Measurements from ENCODE around the gene NDUFAB1. TPM values are rescaled to one million over a fixed set of nuclear protein-coding genes. Genes with fewer than 3 reads are reported as not detected.

Gene NDUFAB1
- total RNA-seq, 1 donor from 2014 or later, result 71.4 TPM

GRCh38 chr16:23609929-23610328 lies 13.8 kb upstream of the NDUFAB1 start:
- intact Hi-C loops (cut with DNase I), result no loop called here
- Histone ChIP-seq H3K36me3 (peaks cover 0 to 45% of the 10 kb centered on the region in 2 donors), H3K4me3 (no peak overlapping the region)

GRCh38 chr16:23608194-23608593 lies 12.1 kb upstream of the NDUFAB1 start:
- intact Hi-C loops (cut with DNase I), result no loop called here
- TF ChIP-seq CTCF (IDR thresholded peaks at IDR 0.05), result no peak
- no peaks in the 10 kb centered on the region for H3K9me3 ChIP-seq
- H3K36me3 ChIP-seq, result peaks cover 3 to 49% of the 10 kb centered on the region in 2 donors
- H3K4me1 ChIP-seq, result no peaks in the 10 kb centered on the region
- H3K27ac ChIP-seq, result no peak overlapping the region
- H3K4me3 ChIP-seq, result no peak overlapping the region
- no peaks in the 10 kb centered on the region for H3K27me3 ChIP-seq
- no peak for DNase-seq (ENCODE audit: low spot score in 2 of 2)

More at GRCh38 chr16:23609929-23610328, 13.8 kb upstream of the NDUFAB1 start:
- H3K27ac ChIP-seq, result no peak overlapping the region
- no peaks in the 10 kb centered on the region for H3K9me3 ChIP-seq
- no peaks in the 10 kb centered on the region for H3K4me1 ChIP-seq
- TF ChIP-seq CTCF (IDR thresholded peaks at IDR 0.05), result no peak
- H3K27me3 ChIP-seq, result no peaks in the 10 kb centered on the region
- DNase-seq (ENCODE audit: low spot score in 2 of 2), result no peak

GRCh38 chr16:23607726-23608125 lies 11.6 kb upstream of the NDUFAB1 start:
- no peak for TF ChIP-seq CTCF (IDR thresholded peaks at IDR 0.05)
- H3K27ac ChIP-seq, result no peak overlapping the region
- intact Hi-C loops (cut with DNase I), result no loop called here
- H3K36me3 ChIP-seq, result peaks cover 3 to 45% of the 10 kb centered on the region in 2 donors
- H3K4me1 ChIP-seq, result no peaks in the 10 kb centered on the region
- H3K27me3 ChIP-seq, result no peaks in the 10 kb centered on the region
- no peak overlapping the region for H3K4me3 ChIP-seq
- DNase-seq (ENCODE audit: low spot score in 2 of 2), result no peak
- H3K9me3 ChIP-seq, result no peaks in the 10 kb centered on the region

GRCh38 chr16:23597003-23597756 lies 1.1 kb upstream of the NDUFAB1 start:
- intact Hi-C loops (cut with DNase I), result no loop called here
- TF ChIP-seq CTCF (IDR thresholded peaks at IDR 0.05), result no peak

GRCh38 chr16:23595246-23595950 lies 718 bp downstream of the NDUFAB1 start:
- Histone ChIP-seq H3K27me3 (no peaks in the 10 kb centered on the region), H3K4me3 (peak overlapping the region; percentile 95 to 97), H3K36me3 (peaks cover 7 to 30% of the 10 kb centered on the region in 2 donors), H3K9me3 (no peaks in the 10 kb centered on the region), H3K4me1 (peaks cover 7 to 14% of the 10 kb centered on the region in 2 donors), H3K27ac (peak overlapping the region; percentile 85 to 87)
- no peak for TF ChIP-seq CTCF (IDR thresholded peaks at IDR 0.05)
- intact Hi-C loops (cut with DNase I), result no loop called here
- DNase-seq (ENCODE audit: low spot score in 2 of 2), result no peak

More at GRCh38 chr16:23597003-23597756, 1.1 kb upstream of the NDUFAB1 start:
- DNase-seq (ENCODE audit: low spot score in 2 of 2), result no peak
- Histone ChIP-seq H3K27me3 (no peaks in the 10 kb centered on the region), H3K4me1 (peaks cover 7 to 14% of the 10 kb centered on the region in 2 donors), H3K4me3 (no peak overlapping the region), H3K36me3 (peaks cover 0 to 15% of the 10 kb centered on the region in 2 donors), H3K9me3 (no peaks in the 10 kb centered on the region), H3K27ac (no peak overlapping the region)

All from ascending aorta (tissue), 2 donors.